Astrocyte of the spinal cord (primary cell): ENCODE data around the gene SGMS1.

Experiments used
- DNase-seq: peaks from one replicate; pipeline ENCODE4 v3.0.0; 2011; ENCODE audit warnings: low read depth, low spot score
- H3K4me3 ChIP-seq: 2 replicates; pipeline ENCODE4 v1.5.1; 2011; ENCODE audit warnings: low read depth, mild to moderate bottlenecking, low read length, moderate library complexity
- CTCF ChIP-seq: IDR thresholded peaks from 2 replicates; pipeline ENCODE4 v1.5.1; 2012; ENCODE audit warnings: low read depth, mild to moderate bottlenecking, low read length, inconsistent platforms
- in situ Hi-C: cut with HindIII; loops from 2 replicates; pipeline ENCODE4 v1.10.0; 2017; ENCODE audit warnings: low sequenced_read_pairs

SGMS1 gene

DNA sequence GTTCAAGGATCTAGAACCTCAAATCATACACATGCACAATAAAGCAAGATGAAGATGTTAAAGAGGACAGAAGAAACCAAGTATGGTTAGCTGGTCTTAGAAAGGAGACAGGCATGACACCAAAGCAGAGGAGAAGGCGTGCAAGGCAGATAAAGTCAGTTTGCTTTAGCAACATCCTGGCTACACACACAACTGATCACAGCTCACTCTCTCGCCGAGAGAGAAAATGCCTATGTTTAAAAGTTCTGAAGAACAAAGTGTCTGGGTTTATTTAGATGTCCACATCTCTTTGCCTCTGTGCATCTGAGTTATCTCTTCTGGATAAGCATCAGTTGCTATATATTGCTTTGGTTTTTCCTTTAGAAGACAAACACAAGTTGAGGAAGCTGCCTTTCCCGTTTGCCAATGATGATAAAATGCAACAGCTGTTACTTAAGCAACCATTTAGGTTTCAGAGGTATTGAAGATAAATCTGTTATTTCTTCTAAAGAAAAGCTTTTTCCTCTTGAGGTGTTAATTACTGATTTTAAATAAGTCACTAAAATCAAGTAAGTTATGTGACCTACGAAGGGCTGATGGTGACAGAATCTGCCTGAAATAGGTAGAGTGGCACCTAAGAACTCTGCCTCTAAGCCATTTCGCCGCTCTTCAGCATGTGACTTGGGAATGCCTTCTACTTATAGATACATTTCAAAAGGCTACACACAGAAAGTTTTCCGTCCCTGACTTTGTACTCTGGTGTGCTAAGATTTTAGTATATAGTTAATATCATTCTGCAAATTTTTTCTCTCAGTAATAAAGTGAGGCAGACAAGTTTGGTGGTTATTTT lies 226.2 kb downstream of the SGMS1 start:
- no peak for DNase-seq
- no peak for TF ChIP-seq CTCF
- in situ Hi-C loops: no loop called here
- no peak overlapping the region for H3K4me3 ChIP-seq

- no peak overlapping the region for H3K4me3 ChIP-seq
- in situ Hi-C loops: no loop called here
- TF ChIP-seq CTCF: no peak
- DNase-seq: peak; percentile 63
Observed at GRCh38 chr10:50396491-50397311, 227.1 kb downstream of the SGMS1 start.

- H3K4me3 ChIP-seq: no peak overlapping the region
- no peak for DNase-seq
- TF ChIP-seq CTCF: no peak
- in situ Hi-C loops: no loop called here
Observed at GRCh38 chr10:50395851-50396250, 227.9 kb downstream of the SGMS1 start.

DNA sequence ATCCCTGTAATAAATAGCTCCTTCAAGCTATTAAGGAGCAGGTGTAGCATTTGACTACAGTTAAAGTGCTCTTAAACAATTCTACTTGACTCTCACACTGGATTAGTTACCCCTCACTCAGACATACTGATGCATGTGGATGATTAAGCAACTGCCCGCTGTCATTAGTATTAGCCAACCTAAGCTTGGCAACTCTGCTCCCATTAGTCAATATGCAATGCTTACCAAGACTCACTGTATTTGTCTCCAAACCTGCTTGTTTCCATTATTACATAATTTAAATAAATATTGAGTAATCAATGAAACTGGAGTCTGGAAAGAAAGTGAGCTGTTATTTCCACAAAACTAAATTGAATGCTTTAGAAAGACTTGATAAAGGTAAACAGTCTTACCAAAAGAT lies 228.5 kb downstream of the SGMS1 start:
- DNase-seq: no peak

DNA sequence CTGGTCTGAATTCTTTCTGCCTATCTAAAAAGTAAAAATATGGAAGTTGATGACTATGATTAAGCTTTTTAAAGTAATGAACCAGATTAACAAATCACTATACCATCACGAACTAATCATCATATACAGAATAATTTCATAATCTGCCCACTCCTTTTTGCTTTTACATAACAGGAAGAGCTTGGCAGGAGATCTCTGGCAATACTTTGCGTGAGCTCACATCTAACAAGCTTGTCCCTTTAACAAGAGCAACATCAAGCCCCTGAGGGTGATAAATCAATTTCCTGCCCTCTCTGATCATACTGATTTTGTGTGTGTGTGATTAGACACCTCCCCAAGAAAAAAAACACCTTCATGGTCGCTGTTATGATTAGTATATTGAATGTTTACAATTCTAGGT lies 228.9 kb downstream of the SGMS1 start:
- H3K4me3 ChIP-seq: no peak overlapping the region
- no peak for DNase-seq
- no peak for TF ChIP-seq CTCF
- in situ Hi-C loops: no loop called here

More for the DNA sequence above, 228.5 kb downstream of the SGMS1 start:
- no peak overlapping the region for H3K4me3 ChIP-seq
- in situ Hi-C loops: no loop called here
- TF ChIP-seq CTCF: no peak

- peak; percentile 66 for DNase-seq
- in situ Hi-C loops: no loop called here
- TF ChIP-seq CTCF: no peak
Observed at GRCh38 chr10:50393784-50394467, 229.8 kb downstream of the SGMS1 start.

More at GRCh38 chr10:50393784-50394467, 229.8 kb downstream of the SGMS1 start:
- H3K4me3 ChIP-seq: no peak overlapping the region
